Breast epithelium (tissue), 4 donors: ENCODE results near the gene CCBE1. TPM values are rescaled to one million over a fixed set of nuclear protein-coding genes. Genes with fewer than 3 reads are reported as not detected.

Source experiments
- DNase-seq, 2 donors: peaks; one replicate each; pipeline ENCODE4 v3.0.0-alpha.2; 2019; ENCODE audit warnings: low spot score in 2 of 2
- H3K27ac ChIP-seq, 2 donors: fragments of 200-600 bp; sonication (generic) in 1 of 2; one replicate each; pipeline ENCODE4 v1.5.1; 2016 to 2019; ENCODE audit warnings: mild to moderate bottlenecking in 1 of 2
- H3K27me3 ChIP-seq, 2 donors: fragments of 200-600 bp; sonication (generic) in 1 of 2; one replicate each; pipeline versions ENCODE4 v1.5.1 to v1.6.0; 2017 to 2019; ENCODE audit warnings: control low read depth in 1 of 2, mild to moderate bottlenecking in 1 of 2
- H3K36me3 ChIP-seq: fragments of 200-600 bp; one replicate; pipeline ENCODE4 v1.5.1; 2019
- H3K4me1 ChIP-seq, 2 donors: fragments of 200-600 bp; sonication (generic); one replicate each; pipeline ENCODE4 v1.5.1; 2016 to 2019; ENCODE audit warnings: control low read depth in 1 of 2
- H3K4me3 ChIP-seq, 3 donors: fragments of 200-600 bp; sonication (generic); 1 replicate in 2 of 3; 2 replicates in 1 of 3; pipeline ENCODE4 v1.5.1; 2016 to 2019; ENCODE audit warnings: mild to moderate bottlenecking in 3 of 3, moderate library complexity in 2 of 3
- H3K9me3 ChIP-seq, 2 donors: fragments of 200-600 bp; sonication (generic) in 1 of 2; one replicate each; pipeline ENCODE4 v1.5.1; 2016 to 2019; ENCODE audit warnings: control low read depth in 1 of 2
- POLR2A ChIP-seq: fragments of 450-650 bp; IDR thresholded peaks from one replicate; pipeline ENCODE4 v1.6.1; 2016; ENCODE audit warnings: antibody characterized with exemption, mild to moderate bottlenecking, moderate library complexity
- POLR2AphosphoS5 ChIP-seq, 3 donors: sonication (generic); formaldehyde crosslinking; IDR thresholded peaks; one replicate each; pipeline ENCODE4 v1.6.1; 2017; ENCODE audit warnings: antibody characterized with exemption in 3 of 3
- intact Hi-C: fragments of 100-400 bp; cut with DNase I; formaldehyde crosslinking; loops from one replicate; pipeline ENCODE4 v1.15.1; 2023; ENCODE audit warnings: low total_unique reads
- total RNA-seq, 3 donors: library from RNA; depleted of rRNA; stranded (reverse); fragments of >200 nt; gene quantifications; one replicate each; pipeline ENCODE4 v1.1.0, GENCODE V29; 2016
- TF ChIP-seq, protein P1 (sequence below), 3 donors: fragments of 450-650 bp; IDR thresholded peaks; one replicate each; pipeline ENCODE4 v1.5.1; 2016 to 2017; ENCODE audit warnings: antibody characterized with exemption in 3 of 3, mild to moderate bottlenecking in 3 of 3, moderate library complexity in 3 of 3

Gene CCBE1
- total RNA-seq, 3 donors from 2014 or later: 3.5 to 4.9 (median 4.0) TPM

DNA sequence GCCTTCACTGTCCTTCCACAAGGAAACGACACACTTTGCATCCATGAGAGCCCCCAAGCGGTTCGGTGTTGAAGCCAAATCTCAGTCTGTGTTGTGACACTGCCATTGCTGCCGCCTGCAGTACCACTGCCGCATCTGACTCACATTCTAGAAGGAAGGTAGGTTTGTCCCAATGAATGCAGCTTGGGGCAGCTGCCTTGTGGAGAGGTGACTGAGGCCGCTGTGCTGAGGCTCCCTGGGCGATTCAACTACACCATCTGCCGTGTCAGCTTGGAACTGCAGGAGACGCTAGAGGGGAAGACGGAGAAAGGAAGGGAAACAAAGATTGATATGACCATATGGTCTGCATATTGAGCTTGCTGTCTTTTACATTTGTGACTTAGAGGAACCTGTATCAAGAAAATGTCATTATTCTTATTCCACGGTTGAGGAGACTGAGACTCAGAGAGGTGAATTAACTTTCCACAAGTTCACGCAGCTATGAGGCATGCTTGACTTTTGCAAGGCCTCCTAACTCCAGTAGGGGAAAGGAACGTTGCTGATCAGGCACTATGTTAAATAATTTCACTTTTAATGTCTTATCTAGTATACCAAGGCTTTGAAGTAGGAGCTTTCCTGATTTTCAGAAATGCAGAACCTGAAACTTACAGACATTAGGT lies 294.7 kb downstream of the CCBE1 start:
- DNase-seq: peak; percentile 59 to 69
- Histone ChIP-seq H3K27me3 (no peaks in the 10 kb centered on the region), H3K27ac (no peak overlapping the region), H3K4me1 (no peaks in the 10 kb centered on the region), H3K4me3 (no peak overlapping the region), H3K36me3 (no peaks in the 10 kb centered on the region), H3K9me3 (no peaks in the 10 kb centered on the region)
- intact Hi-C loops: loop anchor here (5.0 kb wide), 1 partner anchor 95 kb away; no protein-coding TSS in a partner anchor
- TF ChIP-seq POLR2AphosphoS5 (IDR thresholded peaks at IDR 0.05) (no peak), POLR2A (no peak)
- TF ChIP-seq, protein P1, sequence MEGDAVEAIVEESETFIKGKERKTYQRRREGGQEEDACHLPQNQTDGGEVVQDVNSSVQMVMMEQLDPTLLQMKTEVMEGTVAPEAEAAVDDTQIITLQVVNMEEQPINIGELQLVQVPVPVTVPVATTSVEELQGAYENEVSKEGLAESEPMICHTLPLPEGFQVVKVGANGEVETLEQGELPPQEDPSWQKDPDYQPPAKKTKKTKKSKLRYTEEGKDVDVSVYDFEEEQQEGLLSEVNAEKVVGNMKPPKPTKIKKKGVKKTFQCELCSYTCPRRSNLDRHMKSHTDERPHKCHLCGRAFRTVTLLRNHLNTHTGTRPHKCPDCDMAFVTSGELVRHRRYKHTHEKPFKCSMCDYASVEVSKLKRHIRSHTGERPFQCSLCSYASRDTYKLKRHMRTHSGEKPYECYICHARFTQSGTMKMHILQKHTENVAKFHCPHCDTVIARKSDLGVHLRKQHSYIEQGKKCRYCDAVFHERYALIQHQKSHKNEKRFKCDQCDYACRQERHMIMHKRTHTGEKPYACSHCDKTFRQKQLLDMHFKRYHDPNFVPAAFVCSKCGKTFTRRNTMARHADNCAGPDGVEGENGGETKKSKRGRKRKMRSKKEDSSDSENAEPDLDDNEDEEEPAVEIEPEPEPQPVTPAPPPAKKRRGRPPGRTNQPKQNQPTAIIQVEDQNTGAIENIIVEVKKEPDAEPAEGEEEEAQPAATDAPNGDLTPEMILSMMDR (IDR thresholded peaks at IDR 0.05): peak in 2 of 3 donors; percentile 82 to 85

DNA sequence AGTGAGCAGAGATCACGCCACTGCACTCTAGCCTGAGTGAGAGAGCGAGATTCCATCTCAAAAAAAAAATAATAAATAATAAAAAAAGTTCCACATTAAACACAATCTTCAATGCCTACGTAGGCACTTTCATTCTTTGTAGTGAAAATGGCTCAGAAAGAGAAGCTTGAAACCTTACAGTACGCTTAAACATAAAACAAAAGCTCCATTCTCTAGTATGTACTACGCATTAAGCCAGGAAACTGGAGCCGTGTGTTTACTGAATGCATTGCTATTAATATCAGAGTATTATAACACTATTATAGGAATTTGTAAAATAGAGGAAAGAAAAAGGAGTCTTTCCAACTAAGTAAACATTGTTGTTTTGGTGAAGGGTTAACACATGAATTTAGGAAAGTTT lies 296.8 kb downstream of the CCBE1 start:
- H3K36me3 ChIP-seq: no peaks in the 10 kb centered on the region
- TF ChIP-seq, protein P1 (IDR thresholded peaks at IDR 0.05): no peak
- no peak for TF ChIP-seq POLR2A
- TF ChIP-seq POLR2AphosphoS5 (IDR thresholded peaks at IDR 0.05): no peak
- no peak for DNase-seq
- no peaks in the 10 kb centered on the region for H3K9me3 ChIP-seq
- intact Hi-C loops: loop anchor here (5.0 kb wide), 1 partner anchor 93 kb away; no protein-coding TSS in a partner anchor
- no peak overlapping the region for H3K4me3 ChIP-seq
- no peak overlapping the region for H3K27ac ChIP-seq
- no peaks in the 10 kb centered on the region for H3K27me3 ChIP-seq
- H3K4me1 ChIP-seq: no peaks in the 10 kb centered on the region

DNA sequence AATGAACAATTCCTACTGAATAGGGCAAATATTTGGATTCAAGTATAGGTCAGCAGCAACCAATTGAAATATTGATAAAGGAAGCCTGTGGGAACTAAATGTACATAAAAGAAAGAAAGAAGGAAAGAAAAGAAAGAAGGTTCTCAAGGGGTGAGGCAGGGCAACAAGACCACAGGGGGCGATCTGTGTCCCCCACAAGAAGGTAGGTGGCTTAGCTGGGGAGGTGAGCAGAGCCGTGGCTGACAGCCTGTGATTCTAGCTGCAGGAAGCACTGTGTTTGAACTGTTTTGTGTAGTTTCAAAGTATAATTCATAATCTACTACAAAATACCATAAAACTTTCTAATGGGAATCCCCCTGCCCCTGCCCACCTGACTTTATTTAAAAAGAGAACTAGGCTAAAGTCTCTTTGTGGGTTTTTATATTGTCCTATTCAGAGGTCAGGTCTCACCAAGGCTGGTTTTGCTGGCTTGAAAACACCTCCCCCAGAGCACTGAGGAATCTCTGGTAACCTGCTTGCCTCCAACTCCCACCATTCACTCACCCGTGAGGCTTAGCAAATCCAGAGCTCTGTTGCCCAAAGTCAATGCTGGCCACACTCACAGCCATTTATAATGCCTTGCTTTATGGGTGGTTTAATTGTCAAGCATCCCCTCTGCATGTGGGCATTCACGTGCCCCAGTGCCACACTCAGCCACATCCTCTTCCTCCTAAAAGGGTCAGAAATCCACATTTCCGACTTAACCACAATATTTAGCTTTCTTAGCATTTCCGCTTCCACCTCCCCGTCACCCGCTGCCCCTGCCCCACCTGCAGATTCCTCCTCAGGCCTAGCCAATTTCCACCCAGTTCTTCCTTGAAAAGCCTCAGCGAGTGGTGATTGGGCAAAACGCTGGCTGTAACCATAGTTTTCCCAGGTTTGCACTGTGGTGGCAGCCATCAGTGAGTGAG lies 301.7 kb downstream of the CCBE1 start:
- no peak for DNase-seq
- Histone ChIP-seq H3K4me3 (no peak overlapping the region), H3K27ac (no peak overlapping the region), H3K36me3 (no peaks in the 10 kb centered on the region), H3K9me3 (no peaks in the 10 kb centered on the region), H3K27me3 (no peaks in the 10 kb centered on the region), H3K4me1 (no peaks in the 10 kb centered on the region)
- TF ChIP-seq POLR2AphosphoS5 (IDR thresholded peaks at IDR 0.05) (no peak), POLR2A (no peak)
- TF ChIP-seq, protein P1 (IDR thresholded peaks at IDR 0.05): no peak
- intact Hi-C loops: no loop called here

DNA sequence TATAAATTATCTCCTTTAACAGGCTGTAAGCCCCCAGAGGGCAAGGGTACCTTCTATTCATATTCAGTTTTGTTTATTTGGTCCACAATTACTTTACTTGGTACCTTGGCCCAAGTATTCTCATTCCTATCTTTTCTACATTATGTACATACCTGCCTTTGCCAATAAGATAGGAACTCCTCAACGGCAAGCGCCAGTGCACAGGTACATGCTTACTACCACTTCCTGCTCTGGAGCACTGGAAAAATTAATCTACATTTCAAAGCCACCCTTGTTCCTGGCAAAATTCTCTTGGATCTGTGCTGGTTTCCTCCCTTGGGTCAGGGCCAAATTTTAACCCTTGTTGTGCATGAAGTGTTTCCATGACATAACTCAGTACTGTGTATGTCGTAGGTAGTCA lies 303.8 kb downstream of the CCBE1 start:
- intact Hi-C loops: no loop called here
- H3K4me3 ChIP-seq: no peak overlapping the region
- DNase-seq: no peak
- no peaks in the 10 kb centered on the region for H3K9me3 ChIP-seq
- no peak overlapping the region for H3K27ac ChIP-seq
- TF ChIP-seq, protein P1 (IDR thresholded peaks at IDR 0.05): no peak
- no peak for TF ChIP-seq POLR2AphosphoS5 (IDR thresholded peaks at IDR 0.05)
- no peak for TF ChIP-seq POLR2A
- no peaks in the 10 kb centered on the region for H3K4me1 ChIP-seq
- no peaks in the 10 kb centered on the region for H3K27me3 ChIP-seq
- no peaks in the 10 kb centered on the region for H3K36me3 ChIP-seq

DNA sequence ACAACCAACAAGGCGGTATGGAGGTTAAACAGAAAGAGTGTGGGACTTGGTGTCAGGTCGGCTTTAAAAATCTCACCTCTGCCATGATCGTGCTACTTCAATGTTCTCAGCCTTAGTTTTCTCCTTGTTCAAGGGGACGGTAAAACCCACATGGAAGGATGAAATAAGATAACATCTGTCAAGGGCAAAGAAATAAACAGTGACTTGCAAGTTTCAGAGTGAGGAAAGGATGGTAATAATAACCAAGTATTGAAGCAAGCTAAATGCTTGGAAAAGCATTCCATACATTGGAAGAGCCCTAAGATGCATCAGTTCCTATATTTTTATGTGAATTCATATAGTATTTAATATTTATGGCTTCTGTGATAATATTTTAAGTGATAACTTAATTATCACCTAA lies 308.4 kb downstream of the CCBE1 start:
- no peak for DNase-seq
- Histone ChIP-seq H3K27me3 (no peaks in the 10 kb centered on the region), H3K9me3 (no peaks in the 10 kb centered on the region), H3K36me3 (no peaks in the 10 kb centered on the region), H3K4me3 (no peak overlapping the region), H3K27ac (no peak overlapping the region), H3K4me1 (no peaks in the 10 kb centered on the region)
- TF ChIP-seq POLR2A (no peak), POLR2AphosphoS5 (IDR thresholded peaks at IDR 0.05) (no peak)
- TF ChIP-seq, protein P1 (IDR thresholded peaks at IDR 0.05): no peak
- intact Hi-C loops: no loop called here
